Lower leg skin (tissue), 3 donors: ENCODE measurements around the gene ERGIC1.

Experiments used
- POLR2A ChIP-seq, 2 donors: fragments of 450-650 bp; IDR thresholded peaks; one replicate each; pipeline ENCODE4 v1.6.1; 2016 to 2017; ENCODE audit warnings: antibody characterized with exemption in 2 of 2, mild to moderate bottlenecking in 1 of 2, moderate library complexity in 1 of 2
- TF ChIP-seq, protein P1 (sequence below), 3 donors: fragments of 450-650 bp; IDR thresholded peaks; one replicate each; pipeline ENCODE4 v1.5.1; 2016; ENCODE audit warnings: antibody characterized with exemption in 3 of 3, mild to moderate bottlenecking in 3 of 3, moderate library complexity in 2 of 3

- TF ChIP-seq, protein P1, sequence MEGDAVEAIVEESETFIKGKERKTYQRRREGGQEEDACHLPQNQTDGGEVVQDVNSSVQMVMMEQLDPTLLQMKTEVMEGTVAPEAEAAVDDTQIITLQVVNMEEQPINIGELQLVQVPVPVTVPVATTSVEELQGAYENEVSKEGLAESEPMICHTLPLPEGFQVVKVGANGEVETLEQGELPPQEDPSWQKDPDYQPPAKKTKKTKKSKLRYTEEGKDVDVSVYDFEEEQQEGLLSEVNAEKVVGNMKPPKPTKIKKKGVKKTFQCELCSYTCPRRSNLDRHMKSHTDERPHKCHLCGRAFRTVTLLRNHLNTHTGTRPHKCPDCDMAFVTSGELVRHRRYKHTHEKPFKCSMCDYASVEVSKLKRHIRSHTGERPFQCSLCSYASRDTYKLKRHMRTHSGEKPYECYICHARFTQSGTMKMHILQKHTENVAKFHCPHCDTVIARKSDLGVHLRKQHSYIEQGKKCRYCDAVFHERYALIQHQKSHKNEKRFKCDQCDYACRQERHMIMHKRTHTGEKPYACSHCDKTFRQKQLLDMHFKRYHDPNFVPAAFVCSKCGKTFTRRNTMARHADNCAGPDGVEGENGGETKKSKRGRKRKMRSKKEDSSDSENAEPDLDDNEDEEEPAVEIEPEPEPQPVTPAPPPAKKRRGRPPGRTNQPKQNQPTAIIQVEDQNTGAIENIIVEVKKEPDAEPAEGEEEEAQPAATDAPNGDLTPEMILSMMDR (IDR thresholded peaks at IDR 0.05) = no peak
- no peak for TF ChIP-seq POLR2A (IDR thresholded peaks at IDR 0.05)
Observed at GRCh38 chr5:172898218-172898842, 64.3 kb downstream of the ERGIC1 start.
